HK-2 (cell line): ENCODE data around the gene PDHA2.
"Not testable (repeated sequence)": the region's sequence is repeated elsewhere in the genome, so short reads cannot be mapped to it uniquely, and the experiment has no call there.

Source experiments
- DNase-seq: peaks from one replicate; pipeline ENCODE4 v3.0.0-alpha.2; 2018; ENCODE audit not compliant: unreplicated experiment

The PDHA2 gene

GRCh38 chr4:95839891-95840290, at the start of gene PDHA2:
Gene PDHA2 (plus strand): TSS chr4:95840093. CDS start chr4:95840151, 58 bp downstream.
- DNase-seq = no peak

GRCh38 chr4:95798003-95798402, 41.9 kb upstream of the PDHA2 start:
- no peak for DNase-seq

- no peak for DNase-seq
Observed at GRCh38 chr4:95798727-95799126, 41.2 kb upstream of the PDHA2 start.

- no peak for DNase-seq
Observed at GRCh38 chr4:95821867-95822266, 18.0 kb upstream of the PDHA2 start.

- DNase-seq = no peak
Observed at GRCh38 chr4:95825546-95825945, 14.3 kb upstream of the PDHA2 start.

- no peak for DNase-seq
Observed at GRCh38 chr4:95830651-95831050, 9.2 kb upstream of the PDHA2 start.

- no peak for DNase-seq
Observed at GRCh38 chr4:95831166-95831565, 8.7 kb upstream of the PDHA2 start.

DNA sequence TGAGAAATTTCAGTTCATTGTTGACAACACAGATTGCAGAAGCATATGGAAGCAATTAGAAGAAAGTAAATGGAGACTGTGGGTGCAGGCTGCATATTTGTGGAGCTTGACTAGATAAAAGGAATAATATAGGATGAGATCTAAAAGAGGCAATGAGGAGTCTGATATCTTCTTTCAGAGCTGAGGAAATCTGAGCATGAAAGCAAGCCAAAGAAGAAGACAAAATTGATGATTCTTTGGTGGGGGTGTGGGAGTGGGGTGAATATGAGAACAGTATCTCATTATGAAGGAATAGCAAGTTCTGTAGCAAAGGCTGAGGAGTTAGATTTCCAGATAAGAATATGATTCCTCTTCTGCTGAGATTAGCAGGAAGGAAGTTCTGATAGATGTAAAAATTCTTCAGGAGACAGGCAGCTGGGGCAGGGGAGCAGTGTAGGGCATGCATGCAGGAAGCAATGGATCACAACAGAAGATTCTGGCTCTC, 6.1 kb upstream of the PDHA2 start:
- no peak for DNase-seq

- no peak for DNase-seq
Observed at GRCh38 chr4:95835672-95836071, 4.2 kb upstream of the PDHA2 start.

- no peak for DNase-seq
Observed at GRCh38 chr4:95838192-95838591, 1.7 kb upstream of the PDHA2 start.

DNA sequence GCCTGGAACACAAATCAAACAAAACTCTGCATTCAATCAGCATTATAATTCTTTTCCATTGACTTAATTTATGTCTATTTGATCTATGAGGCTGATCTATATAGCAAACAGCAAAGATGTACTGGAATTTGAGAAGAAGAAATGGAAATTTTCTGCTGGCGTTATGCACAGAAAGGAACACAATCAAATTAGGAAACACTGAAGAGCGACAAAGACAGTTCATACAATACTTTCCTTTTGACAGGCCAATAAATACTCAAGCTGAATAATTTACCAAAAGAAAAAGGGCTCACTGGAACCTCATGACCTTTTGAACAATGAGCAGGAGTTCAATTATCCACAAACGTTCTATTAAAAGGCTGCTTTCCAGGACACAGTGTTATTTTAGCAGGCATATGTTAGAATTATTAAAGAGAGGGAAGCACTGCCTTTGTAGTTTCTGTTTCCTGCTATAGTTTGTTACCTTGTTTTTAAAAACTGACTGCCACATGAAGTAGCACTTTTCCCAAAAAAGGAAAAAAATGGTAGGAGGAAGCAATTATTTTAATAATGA, 8.1 kb downstream of the PDHA2 start:
- DNase-seq = no peak

GRCh38 chr4:95850161-95850560, 10.3 kb downstream of the PDHA2 start:
- DNase-seq = no peak

DNA sequence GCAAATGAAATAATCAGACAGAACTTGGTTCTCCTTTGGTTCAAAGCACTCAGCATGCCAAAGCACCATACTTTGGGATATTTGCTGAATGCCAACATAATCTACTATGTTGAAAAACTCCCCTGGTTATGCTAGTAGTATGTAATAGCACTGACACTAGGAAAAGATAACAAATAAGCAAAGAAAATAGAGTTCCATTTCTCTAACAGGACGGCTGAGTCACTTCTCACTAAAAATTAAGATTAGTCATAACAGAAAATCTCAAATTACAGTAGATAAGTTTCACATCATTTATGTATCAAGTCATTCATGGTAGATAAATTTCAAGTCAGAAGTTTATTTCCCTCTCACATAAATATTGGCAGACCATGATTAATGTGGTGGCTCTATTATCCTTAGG, 17.9 kb downstream of the PDHA2 start:
- no peak for DNase-seq

- no peak for DNase-seq
Observed at GRCh38 chr4:95867919-95868318, 28.0 kb downstream of the PDHA2 start.

- DNase-seq = not testable (repeated sequence)
Observed at GRCh38 chr4:95869414-95869813, 29.5 kb downstream of the PDHA2 start.

DNA sequence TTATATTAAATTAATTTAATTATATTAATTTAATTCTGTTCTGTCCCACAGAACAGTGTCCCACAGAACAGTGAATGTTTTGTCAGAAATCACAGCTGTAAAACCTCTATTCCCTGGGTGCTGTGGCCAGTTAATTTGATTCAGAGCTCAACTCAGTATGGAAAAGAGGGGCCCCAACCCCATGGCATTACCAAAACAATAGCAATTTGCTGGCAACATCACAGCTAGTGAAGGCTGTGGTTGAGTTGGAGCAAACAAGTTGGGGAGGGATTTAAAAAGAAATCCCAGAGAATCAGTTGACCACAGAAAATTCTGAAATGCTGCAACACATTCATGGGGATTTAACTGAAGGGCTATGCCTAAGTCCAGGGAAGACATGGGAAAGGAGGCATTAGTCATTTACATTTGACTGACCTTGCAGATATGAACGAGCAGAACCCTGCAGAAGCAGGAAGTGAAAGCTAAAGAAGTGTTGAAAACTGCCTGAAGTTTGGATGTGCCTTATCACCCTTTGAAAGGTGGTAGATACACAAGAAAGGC, 30.1 kb downstream of the PDHA2 start:
- no peak for DNase-seq

- DNase-seq = no peak
Observed at GRCh38 chr4:95877636-95878035, 37.7 kb downstream of the PDHA2 start.

GRCh38 chr4:95887551-95887950, 47.7 kb downstream of the PDHA2 start:
- DNase-seq = no peak

DNA sequence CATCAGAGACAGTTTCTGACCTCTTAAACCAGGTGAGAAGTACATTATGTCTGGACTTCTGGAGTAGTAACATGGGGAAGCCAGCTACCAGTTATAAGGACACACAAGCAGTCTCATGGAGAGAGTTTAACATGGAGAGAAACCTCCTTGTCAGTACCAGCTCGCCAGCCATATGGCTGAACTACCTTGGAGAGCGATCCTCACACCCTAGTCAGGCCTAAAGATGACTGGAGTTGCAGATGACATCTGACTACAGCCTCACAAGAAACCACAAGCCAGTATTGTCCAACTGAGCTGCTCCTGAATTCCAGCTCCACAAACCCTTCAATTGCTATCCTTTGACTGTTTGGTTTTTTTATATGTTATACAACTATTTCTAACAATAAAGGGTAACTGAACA, 49.8 kb downstream of the PDHA2 start:
- DNase-seq = peak; percentile 0
